Coronary artery (tissue), 2 donors: ENCODE results near the gene TEPSIN.
A peak's percentile ranks its signal among the peaks of the same experiment; 100 is the strongest.

Source experiments
- DNase-seq: peaks from one replicate; pipeline ENCODE4 v3.0.0-alpha.2; 2017; ENCODE audit warnings: low spot score
- H3K27ac ChIP-seq, 2 donors: fragments of 200-600 bp; sonication (generic); one replicate each; pipeline ENCODE4 v1.5.1; 2016 to 2019
- H3K4me3 ChIP-seq: fragments of 200-600 bp; sonication (generic); 2 replicates; pipeline ENCODE4 v1.5.1; 2016; ENCODE audit warnings: mild to moderate bottlenecking, moderate library complexity
- TF ChIP-seq, protein P1 (sequence below): fragments of 200-600 bp; sonication (generic); IDR thresholded peaks from one replicate; pipeline ENCODE4 v1.5.1; 2019; ENCODE audit warnings: antibody characterized with exemption

Gene TEPSIN

GRCh38 chr17:81222906-81223761, 15.7 kb downstream of the TEPSIN start, which contains the start of gene CEP131:
Gene CEP131 (minus strand): TSS chr17:81222965. CDS start chr17:81220056, 2,909 bp downstream.
- Histone ChIP-seq H3K4me3 (peak within 1 kb of the TSS; percentile 93), H3K27ac (peak within 1 kb of the TSS; percentile 38 to 69)
- DNase-seq, result peak; percentile 99
- TF ChIP-seq, protein P1, sequence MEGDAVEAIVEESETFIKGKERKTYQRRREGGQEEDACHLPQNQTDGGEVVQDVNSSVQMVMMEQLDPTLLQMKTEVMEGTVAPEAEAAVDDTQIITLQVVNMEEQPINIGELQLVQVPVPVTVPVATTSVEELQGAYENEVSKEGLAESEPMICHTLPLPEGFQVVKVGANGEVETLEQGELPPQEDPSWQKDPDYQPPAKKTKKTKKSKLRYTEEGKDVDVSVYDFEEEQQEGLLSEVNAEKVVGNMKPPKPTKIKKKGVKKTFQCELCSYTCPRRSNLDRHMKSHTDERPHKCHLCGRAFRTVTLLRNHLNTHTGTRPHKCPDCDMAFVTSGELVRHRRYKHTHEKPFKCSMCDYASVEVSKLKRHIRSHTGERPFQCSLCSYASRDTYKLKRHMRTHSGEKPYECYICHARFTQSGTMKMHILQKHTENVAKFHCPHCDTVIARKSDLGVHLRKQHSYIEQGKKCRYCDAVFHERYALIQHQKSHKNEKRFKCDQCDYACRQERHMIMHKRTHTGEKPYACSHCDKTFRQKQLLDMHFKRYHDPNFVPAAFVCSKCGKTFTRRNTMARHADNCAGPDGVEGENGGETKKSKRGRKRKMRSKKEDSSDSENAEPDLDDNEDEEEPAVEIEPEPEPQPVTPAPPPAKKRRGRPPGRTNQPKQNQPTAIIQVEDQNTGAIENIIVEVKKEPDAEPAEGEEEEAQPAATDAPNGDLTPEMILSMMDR, result no peak

DNA sequence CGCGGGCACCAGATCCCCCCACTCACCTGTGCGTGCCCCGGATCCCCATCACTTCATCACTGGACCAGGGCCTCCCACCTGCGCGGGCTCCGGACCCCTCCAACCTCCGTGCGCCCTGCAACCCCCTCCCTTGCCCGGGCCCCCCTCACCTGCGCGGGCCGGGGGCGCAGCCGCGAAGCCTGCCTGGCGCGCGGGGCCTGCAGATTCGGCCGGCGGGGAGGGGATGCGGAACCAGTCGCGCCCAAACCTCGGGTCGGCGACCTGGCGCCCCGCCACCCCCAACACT, 16.3 kb downstream of the TEPSIN start:
- H3K4me3 ChIP-seq, result peak overlapping the region; percentile 93
- TF ChIP-seq, protein P1, result no peak
- peak overlapping the region; percentile 20 to 45 for H3K27ac ChIP-seq
- no peak for DNase-seq

- Histone ChIP-seq H3K27ac (peak overlapping the region in 1 of 2 donors; percentile 20), H3K4me3 (peak overlapping the region; percentile 93)
- TF ChIP-seq, protein P1, result no peak
- DNase-seq, result no peak
These were observed 16.8 kb downstream of the TEPSIN start for GRCh38 chr17:81221842-81222619.

- DNase-seq, result no peak
- H3K27ac ChIP-seq, result no peak overlapping the region
- TF ChIP-seq, protein P1, result no peak
- H3K4me3 ChIP-seq, result peak overlapping the region; percentile 93
These were observed 17.4 kb downstream of the TEPSIN start for GRCh38 chr17:81221371-81221841.

DNA sequence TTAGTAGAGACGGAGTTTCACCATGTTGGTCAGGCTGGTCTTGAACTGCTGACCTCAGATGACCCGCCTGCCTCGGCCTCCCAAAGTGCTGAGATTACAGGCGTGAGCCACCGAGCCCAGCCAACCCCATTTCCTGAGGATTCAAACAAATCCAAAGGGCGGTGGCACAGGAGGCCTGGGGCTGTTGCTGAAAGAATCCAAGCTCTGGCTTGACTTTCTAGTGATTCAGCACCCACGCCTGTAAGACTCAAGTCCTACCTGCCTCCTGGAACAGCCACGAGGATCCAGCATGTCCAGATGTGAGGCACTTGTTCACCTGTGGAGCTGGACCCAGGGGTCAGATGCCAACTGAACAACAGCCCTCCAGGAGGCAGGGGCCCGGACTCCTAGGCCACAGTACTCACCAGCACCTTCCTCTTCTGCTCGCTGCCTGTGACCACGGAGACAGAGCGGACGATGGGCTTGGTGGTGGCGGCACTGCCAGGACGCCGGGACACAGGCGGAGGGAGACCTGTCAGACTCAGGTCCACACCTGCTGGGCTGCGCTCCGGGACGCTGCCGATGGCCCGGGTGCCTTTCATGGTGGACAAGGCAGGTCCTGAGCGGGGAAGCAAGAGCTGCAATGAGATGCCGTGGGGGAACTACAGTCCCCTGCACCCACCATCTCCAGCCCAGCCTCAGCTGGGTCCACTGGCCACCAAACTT, 19.2 kb downstream of the TEPSIN start:
- no peak overlapping the region for H3K27ac ChIP-seq
- TF ChIP-seq, protein P1, result no peak
- H3K4me3 ChIP-seq, result no peak overlapping the region
- DNase-seq, result no peak

GRCh38 chr17:81218991-81219390, 19.9 kb downstream of the TEPSIN start:
- no peak overlapping the region for H3K27ac ChIP-seq
- TF ChIP-seq, protein P1, result no peak
- no peak for DNase-seq
- no peak overlapping the region for H3K4me3 ChIP-seq
